NCI-H128 (cell line): Measurements from ENCODE around the gene BLM.
A peak's percentile ranks its signal among the peaks of the same experiment; 100 is the strongest.
"Not testable (repeated sequence)": the region's sequence is repeated elsewhere in the genome, so short reads cannot be mapped to it uniquely, and the experiment has no call there.

Source experiments
- DNase-seq: peaks from one replicate; lab custom pipeline; 2025; ENCODE audit not compliant: unreplicated experiment; lab: John Stamatoyannopoulos, UW

BLM gene

DNA sequence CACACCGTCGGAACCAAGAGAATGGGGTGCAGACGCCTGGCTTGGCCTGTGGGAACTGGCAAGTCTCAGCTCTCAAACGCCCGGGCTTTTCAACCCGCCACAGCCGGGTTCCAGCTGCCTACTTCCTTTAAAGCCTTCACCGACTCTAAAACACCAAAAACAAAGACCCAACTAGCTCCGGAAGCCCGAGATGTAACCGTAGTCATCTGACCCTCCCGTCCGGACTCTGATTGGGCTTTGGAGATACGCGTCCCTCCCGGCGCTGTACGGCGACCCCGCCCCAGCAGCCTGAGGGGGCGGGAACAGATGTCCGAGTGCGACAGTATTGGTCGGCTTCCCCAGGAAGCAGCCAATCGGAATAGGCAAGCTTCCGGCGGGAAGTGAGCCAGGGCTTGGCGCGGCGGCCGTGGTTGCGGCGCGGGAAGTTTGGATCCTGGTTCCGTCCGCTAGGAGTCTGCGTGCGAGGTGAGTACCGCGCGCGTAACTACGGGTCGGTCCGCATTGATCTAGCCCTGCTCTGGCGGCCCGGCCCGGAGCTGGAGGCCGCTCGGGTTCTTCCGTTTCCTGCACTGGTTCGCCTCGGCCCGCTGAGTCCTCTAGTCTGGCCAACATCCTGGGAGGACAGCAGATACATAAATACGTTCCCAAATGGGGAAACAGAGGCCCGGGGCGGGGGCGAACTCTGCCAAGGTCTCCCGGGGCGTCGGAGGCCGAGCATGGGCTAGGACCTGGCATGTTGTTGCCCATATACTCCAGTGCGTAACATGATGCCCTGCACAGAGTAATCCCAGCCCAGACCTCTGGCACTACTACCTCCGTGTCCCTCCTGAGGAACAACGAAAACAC lies at the start of gene BLM:
Gene BLM (plus strand): TSS at position 371 of the 846 bp plus-strand sequence. CDS start 30,047 bp downstream, outside the sequence.
- peak; percentile 87 for DNase-seq

DNA sequence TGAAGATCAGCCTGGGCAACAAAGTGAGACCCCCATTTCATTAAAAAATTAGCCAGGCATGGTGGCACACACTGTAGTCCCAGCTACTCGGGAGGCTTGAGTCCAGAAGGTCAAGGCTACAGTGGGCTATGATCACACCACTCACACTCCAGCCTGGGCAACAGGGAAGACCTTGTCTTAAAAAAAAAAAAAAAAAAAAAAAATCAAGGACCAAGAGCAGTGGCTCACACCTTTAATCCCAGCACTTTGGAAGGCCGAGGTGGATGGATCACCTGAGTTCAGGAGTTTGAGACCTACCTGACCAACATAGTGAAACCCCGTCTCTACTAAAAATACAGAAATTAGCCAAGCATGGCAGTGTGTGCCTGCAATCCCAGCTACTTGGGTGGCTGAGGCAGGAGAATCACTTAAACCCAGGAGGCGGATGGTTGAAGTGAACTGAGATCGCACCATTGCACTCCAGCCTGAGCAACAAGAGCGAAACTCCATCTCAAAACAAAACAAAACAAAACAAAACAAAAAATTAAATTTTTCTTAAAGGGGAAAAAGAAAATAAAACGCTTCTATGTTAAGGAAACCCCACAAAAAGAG lies 49.3 kb upstream of the BLM start:
- DNase-seq, result not testable (repeated sequence)

GRCh38 chr15:90670631-90671030 lies 46.5 kb upstream of the BLM start:
- DNase-seq, result not testable (repeated sequence)

- DNase-seq, result no peak
These were observed 45.9 kb upstream of the BLM start for GRCh38 chr15:90671216-90671615.

DNA sequence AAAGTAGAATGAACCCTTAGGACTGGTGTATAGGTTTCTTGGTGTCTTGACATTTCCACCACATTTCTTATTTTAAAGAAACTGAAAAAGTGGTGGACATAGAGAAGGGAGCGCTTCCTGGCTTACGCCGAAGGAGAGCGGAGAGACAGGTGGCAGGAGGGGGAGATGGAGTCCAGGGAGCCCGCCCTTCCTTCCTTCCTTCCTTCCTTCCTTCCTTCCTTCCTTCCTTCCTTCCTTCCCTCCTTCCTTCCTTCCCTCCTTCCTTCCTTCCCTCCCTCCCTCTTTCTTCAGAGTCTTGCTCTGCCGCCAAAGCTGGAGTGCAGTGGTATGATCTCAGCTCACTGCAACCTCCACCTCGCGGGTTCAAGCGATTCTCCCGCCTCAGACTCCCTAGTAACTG lies 43.8 kb upstream of the BLM start:
- DNase-seq, result not testable (repeated sequence)

- no peak for DNase-seq
These were observed 42.7 kb upstream of the BLM start for GRCh38 chr15:90674476-90674875.

GRCh38 chr15:90675464-90675863 lies 41.7 kb upstream of the BLM start:
- DNase-seq, result no peak

DNA sequence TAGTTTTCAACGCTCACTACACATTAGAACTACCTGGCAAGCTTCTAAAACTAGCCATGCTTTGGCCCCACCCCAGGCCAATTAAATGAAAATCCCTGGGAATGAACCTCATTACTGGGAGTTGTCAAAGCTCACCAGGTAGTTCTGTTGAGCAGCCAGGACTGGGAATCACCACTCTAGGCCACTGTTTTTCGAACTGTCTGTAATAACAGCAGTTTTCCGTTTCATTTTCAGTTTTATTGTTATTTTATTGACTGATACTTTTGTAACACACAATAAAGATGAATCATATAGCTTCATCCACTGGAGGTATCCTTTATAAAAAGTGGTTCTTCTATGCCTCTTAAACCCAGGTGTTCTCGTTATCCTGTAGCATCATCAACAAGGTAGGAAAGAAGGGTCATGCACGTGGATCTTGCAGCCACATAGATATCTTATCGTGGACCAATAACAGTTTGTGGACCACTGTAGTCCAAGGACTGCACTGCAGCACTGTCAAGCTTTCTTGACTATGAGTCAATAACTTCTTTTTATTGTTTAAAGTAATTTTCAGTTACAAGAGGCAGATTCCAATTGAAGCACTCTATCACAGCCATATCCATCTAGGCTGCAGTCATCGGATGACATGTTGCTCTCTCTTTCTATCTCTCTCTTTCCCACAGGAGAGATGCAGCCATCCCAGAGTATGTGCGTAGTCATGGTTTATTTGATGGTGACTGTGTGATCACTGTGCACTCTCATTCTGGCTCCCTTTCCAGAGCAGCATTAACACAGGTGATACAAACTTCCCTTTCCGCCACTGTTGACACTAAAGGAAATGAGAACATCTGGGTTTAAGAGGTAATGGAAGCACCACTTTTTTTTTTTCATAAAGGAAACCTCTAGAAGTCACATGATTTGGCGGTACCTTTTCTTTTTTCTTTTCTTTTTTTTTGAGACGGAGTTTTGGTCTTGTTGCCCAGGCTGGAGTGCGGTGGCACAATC lies 39.0 kb upstream of the BLM start:
- no peak for DNase-seq

DNA sequence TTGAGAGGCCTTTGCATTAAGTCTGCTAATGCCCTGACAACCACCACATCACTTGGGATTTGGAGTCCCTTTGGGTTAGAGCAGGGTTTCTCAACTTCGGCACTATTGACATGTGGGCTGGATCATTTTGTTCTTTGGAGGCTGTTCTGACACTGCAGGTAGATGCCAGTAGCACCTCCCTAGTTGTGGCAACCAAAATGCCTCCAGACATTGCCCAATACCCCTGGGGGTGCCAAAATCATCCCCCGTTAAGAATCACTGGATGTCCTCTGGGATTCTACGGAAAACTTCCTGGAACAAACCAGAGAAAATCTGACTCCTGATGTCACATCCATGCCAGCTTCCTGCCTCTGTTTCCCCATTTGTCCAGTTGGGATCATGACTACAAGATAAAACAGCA lies 37.2 kb upstream of the BLM start:
- no peak for DNase-seq

GRCh38 chr15:90680371-90680935 lies 36.7 kb upstream of the BLM start:
- no peak for DNase-seq

DNA sequence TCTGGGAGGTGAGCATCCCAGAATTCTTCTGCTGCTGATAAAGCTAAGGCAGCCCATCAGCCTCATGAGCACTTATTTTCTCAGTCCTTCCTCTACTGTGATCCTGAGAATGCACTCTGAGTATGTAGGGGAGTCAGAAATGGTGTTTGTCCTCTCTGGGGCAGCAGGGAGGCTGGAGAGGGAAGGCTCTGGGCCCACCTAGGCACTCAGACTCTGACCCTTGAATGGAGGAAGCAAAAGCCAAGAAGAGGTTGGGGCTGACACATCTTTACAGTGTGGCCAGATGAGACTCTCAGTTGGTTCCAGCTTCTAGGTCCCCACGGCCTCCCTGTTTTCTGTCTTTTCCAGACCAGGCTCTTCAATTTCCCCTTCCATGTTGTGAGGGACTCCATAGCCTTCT lies 36.1 kb upstream of the BLM start:
- no peak for DNase-seq

GRCh38 chr15:90681480-90681879 lies 35.7 kb upstream of the BLM start:
- no peak for DNase-seq

- no peak for DNase-seq
These were observed 33.8 kb upstream of the BLM start for GRCh38 chr15:90683371-90683770.

DNA sequence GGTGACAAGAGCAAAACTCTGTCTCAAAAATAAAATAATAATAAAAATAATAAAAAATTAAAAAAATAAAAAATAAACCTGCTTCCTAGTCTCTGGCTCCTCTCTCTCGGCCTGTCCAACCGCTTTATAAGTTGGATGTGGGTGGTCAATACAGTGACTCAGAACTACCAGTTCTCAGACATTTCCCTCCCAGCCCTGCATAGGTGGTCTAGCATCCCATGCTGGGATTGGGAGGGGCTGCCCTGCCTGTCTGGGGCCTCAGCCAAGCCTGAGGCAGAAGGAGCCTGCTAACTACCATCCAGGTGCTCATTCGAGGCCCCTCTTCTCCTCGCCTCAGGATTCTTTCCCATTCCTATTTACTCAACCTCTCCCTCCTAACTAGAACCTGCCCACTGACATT lies 33.3 kb upstream of the BLM start:
- DNase-seq, result no peak

GRCh38 chr15:90684281-90684680 lies 32.9 kb upstream of the BLM start:
- DNase-seq, result no peak

GRCh38 chr15:90685591-90686434 lies 31.3 kb upstream of the BLM start:
- no peak for DNase-seq

DNA sequence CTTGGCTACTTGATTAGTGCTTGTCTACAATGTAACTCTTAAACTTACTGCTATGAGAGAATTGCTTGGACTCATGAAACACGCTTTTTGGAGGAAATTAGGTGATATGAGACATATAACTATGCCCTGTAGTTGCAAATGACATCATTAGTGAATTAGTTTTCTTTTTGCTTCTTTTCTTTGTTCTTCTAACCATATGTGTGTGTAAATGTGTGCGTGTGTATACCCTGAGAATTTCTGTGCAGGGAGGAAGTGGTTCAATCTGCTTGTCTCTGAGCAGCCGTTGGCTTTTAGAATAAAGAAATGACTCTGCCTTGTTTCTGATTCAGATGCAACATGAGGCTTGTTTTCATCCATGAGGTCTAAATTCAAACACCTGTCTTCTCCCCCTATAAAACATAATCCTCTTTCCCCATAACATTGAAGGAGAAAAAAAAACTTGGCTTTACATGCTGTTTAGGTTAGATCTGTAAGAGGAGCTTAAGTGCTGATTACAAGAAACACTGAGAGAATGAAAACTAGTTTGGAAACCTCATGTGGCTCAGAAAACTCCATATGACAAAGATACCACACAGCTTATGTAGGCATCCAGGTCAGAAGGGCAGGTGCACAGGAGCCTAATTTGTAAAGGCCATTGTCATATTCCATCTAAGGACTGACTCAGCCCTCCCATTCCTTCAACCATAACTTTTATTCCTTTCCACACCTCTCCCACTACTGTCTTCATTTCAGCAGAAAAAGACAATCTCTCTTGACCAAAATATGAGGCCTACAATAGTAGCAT lies 30.5 kb upstream of the BLM start:
- no peak for DNase-seq

DNA sequence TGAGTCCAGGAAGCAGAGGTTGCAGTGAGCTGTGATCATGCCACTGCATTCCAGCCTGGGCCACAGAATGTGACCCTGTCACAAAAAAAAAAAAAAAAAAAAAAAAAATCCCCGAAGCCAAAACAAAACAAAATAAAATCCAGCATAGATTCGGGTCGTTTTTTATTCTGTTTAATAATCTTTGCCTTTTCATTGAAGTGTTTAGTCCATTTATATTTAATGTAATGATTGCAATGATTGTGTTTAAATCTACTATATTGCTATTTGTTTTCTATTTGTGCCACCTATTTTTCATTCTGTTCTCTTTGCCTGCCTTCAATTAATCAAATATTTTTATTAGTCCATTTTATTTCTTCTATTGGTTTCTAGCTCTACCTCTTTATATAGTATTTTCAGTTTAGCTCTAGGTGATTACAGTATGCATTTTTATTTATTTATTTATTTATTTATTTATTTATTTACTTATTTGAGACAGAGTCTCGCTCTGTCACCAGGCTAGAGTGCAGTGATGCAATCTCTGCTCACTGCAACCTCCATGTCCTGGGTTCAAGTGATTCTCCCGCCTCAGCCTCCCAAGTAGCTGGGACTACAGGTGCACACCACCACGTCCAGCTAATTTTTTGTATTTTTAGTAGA lies 27.7 kb upstream of the BLM start:
- DNase-seq, result not testable (repeated sequence)

DNA sequence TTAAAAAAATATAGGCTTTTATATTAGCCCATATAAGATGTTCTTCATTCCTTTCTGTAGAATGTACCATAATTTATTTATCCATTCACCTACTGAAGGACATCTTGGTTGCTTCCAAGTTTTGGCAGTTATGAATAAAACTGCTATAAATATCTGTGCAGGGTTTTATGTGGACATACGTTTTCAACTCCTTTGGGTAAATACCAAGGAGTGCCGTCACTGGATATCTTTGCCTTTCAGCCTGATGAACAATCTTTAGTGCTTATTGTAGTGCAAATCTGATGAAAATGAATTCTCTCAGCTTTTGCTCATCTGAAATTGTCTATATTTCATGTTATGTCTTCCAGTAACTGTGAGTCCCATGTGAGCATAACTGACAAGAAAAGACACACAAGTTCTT lies 26.6 kb upstream of the BLM start:
- no peak for DNase-seq
